A549 (cell line): ENCODE results near the gene OSBPL6. TPM values are rescaled to one million over a fixed set of nuclear protein-coding genes. Genes with fewer than 3 reads are reported as not detected.

Source experiments
- ATAC-seq, 2 experiments: fragments of 200-7000 bp in 1 of 2; fragments of >200 bp in 1 of 2; cut with Nextera tagmentation in 1 of 2; cut with Tn5 transposase in 1 of 2; 3 replicates each; pipeline versions ENCODE4 v1.8.0 to v1.9.1; 2018 to 2020; ENCODE audit warnings: mild to moderate bottlenecking in 1 of 2, moderate library complexity in 1 of 2
- CTCF ChIA-PET: fragments of 300-600 bp; sonication (Branson Sonifier 250); formaldehyde crosslinking; extraction: SDS; loops from one replicate; lab custom pipeline; 2021; ENCODE audit warnings: antibody characterized with exemption, inconsistent platforms; lab: Yijun Ruan, JAX
- POLR2A ChIA-PET: fragments of 350-600 bp; formaldehyde crosslinking; extraction: SDS; loops from one replicate; lab custom pipeline; 2021; ENCODE audit warnings: antibody characterized with exemption, inconsistent platforms; lab: Yijun Ruan, JAX
- DNase-seq, 2 experiments: peaks; one replicate each; pipeline versions ENCODE4 v3.0.0 to v3.0.0-alpha.2; 2011 to 2016; ENCODE audit warnings: low read depth in 1 of 2, low spot score in 1 of 2
- FAIRE-seq: peaks from 2 replicates; lab custom pipeline; 2011; peaks lifted over from hg19 to GRCh38; lab: Jason Lieb, UNC
- H3K27ac ChIP-seq, 2 experiments: fragments of >200 bp; sonication (Bioruptor Twin); formaldehyde crosslinking; 3 replicates each; pipeline ENCODE4 v1.5.1; 2016 to 2017
- H3K4me1 ChIP-seq: fragments of >200 bp; sonication (Bioruptor Twin); formaldehyde crosslinking; 3 replicates; pipeline ENCODE4 v1.6.1; 2016
- H3K4me2 ChIP-seq: fragments of >200 bp; sonication (Bioruptor Twin); formaldehyde crosslinking; 3 replicates; pipeline ENCODE4 v1.6.1; 2016
- H3K4me3 ChIP-seq: fragments of >200 bp; sonication (Bioruptor Twin); formaldehyde crosslinking; 3 replicates; pipeline ENCODE4 v1.5.1; 2016
- H3K9me3 ChIP-seq: fragments of >200 bp; sonication (Bioruptor Twin); formaldehyde crosslinking; 3 replicates; pipeline ENCODE4 v1.6.1; 2016
- BHLHE40 ChIP-seq: IDR thresholded peaks from 2 replicates; pipeline ENCODE4 v1.6.1; 2012; ENCODE audit warnings: low read depth, low read length, inconsistent platforms
- CEBPB ChIP-seq, 2 experiments: fragments of >200 bp in 1 of 2; sonication (Bioruptor Twin) in 1 of 2; formaldehyde crosslinking in 1 of 2; IDR thresholded peaks; 2 replicates each; pipeline ENCODE4 v1.6.1; 2012 to 2016
- CHD2 ChIP-seq: fragments of 150-350 bp; IDR thresholded peaks from 2 replicates; pipeline ENCODE4 v1.6.1; 2014; ENCODE audit warnings: low read length; ENCODE audit not compliant: partially characterized antibody
- CHD4 ChIP-seq: fragments of 200-600 bp; sonication (generic); IDR thresholded peaks from 2 replicates; pipeline ENCODE4 v1.6.1; 2016; ENCODE audit warnings: antibody characterized with exemption, mild to moderate bottlenecking, borderline replicate concordance
- CTCF ChIP-seq: fragments of >200 bp; sonication (Bioruptor Twin); formaldehyde crosslinking; IDR thresholded peaks from 3 replicates; pipeline ENCODE4 v1.5.1; 2016
- E2F6 ChIP-seq: IDR thresholded peaks from 2 replicates; pipeline ENCODE4 v1.6.1; 2012; ENCODE audit warnings: low read depth, borderline replicate concordance
- EHMT2 ChIP-seq: fragments of 200-600 bp; sonication (generic); IDR thresholded peaks from 2 replicates; pipeline ENCODE4 v1.6.1; 2016; ENCODE audit warnings: antibody characterized with exemption, low read depth, mild to moderate bottlenecking, moderate library complexity
- ELK1 ChIP-seq: fragments of 150-350 bp; IDR thresholded peaks from 2 replicates; pipeline ENCODE4 v1.6.1; 2014; ENCODE audit warnings: low read depth, mild to moderate bottlenecking, low read length
- ESRRA ChIP-seq: fragments of 150-350 bp; IDR thresholded peaks from 2 replicates; pipeline ENCODE4 v1.6.1; 2014; ENCODE audit warnings: mild to moderate bottlenecking, low read length, borderline replicate concordance
- HDAC2 ChIP-seq: fragments of 200-600 bp; sonication (generic); IDR thresholded peaks from 2 replicates; pipeline ENCODE4 v1.6.1; 2016
- HES2 ChIP-seq: fragments of >200 bp; sonication (Bioruptor Twin); formaldehyde crosslinking; IDR thresholded peaks from 2 replicates; pipeline ENCODE4 v1.6.1; 2016
- HMGXB4 ChIP-seq: fragments of 250-450 bp; sonication (Bioruptor Pico); IDR thresholded peaks from 2 replicates; pipeline ENCODE4 v1.5.0; 2021; ENCODE audit warnings: mild to moderate bottlenecking, moderate library complexity, borderline replicate concordance
- KDM1A ChIP-seq: fragments of 200-600 bp; sonication (generic); IDR thresholded peaks from 2 replicates; pipeline ENCODE4 v1.6.1; 2016; ENCODE audit warnings: low read depth, mild to moderate bottlenecking
- MAFK ChIP-seq: fragments of 450-650 bp; IDR thresholded peaks from 2 replicates; pipeline ENCODE4 v1.6.1; 2014; ENCODE audit not compliant: partially characterized antibody
- MAX ChIP-seq: IDR thresholded peaks from 2 replicates; pipeline ENCODE4 v1.6.1; 2012
- NFE2L2 ChIP-seq: fragments of 150-350 bp; conservative IDR thresholded peaks from 2 replicates; pipeline ENCODE4 v1.6.1; 2014; ENCODE audit warnings: low read length
- NPAS2 ChIP-seq: fragments of 250-450 bp; sonication (Bioruptor Pico); IDR thresholded peaks from 2 replicates; pipeline ENCODE4 v1.8.0; 2022; ENCODE audit warnings: mild to moderate bottlenecking, moderate library complexity, borderline replicate concordance
- NR3C1 ChIP-seq: fragments of >200 bp; sonication (Bioruptor Twin); formaldehyde crosslinking; IDR thresholded peaks from 3 replicates; pipeline ENCODE4 v1.6.1; 2017
- PBX3 ChIP-seq: IDR thresholded peaks from 2 replicates; pipeline ENCODE4 v1.6.1; 2012
- POLR2A ChIP-seq: IDR thresholded peaks from 2 replicates; pipeline ENCODE4 v1.6.1; 2012; ENCODE audit warnings: mild to moderate bottlenecking, low read length
- POLR2AphosphoS2 ChIP-seq: conservative IDR thresholded peaks from 2 replicates; pipeline ENCODE4 v1.6.1; 2012; ENCODE audit warnings: low read length, improper control_type of control experiment, inconsistent platforms
- RAD21 ChIP-seq, 2 experiments: fragments of >200 bp in 1 of 2; sonication (Bioruptor Twin) in 1 of 2; formaldehyde crosslinking in 1 of 2; IDR thresholded peaks in 1 of 2; conservative IDR thresholded peaks in 1 of 2; 2 replicates in 1 of 2; 3 replicates in 1 of 2; pipeline ENCODE4 v1.6.1; 2012 to 2018; ENCODE audit warnings: inconsistent platforms in 1 of 2
- SMC3 ChIP-seq: fragments of >200 bp; sonication (Bioruptor Twin); formaldehyde crosslinking; IDR thresholded peaks from 3 replicates; pipeline ENCODE4 v1.6.1; 2018; ENCODE audit warnings: inconsistent platforms
- SREBF2 ChIP-seq: fragments of 450-650 bp; IDR thresholded peaks from 2 replicates; pipeline ENCODE4 v1.6.1; 2014; ENCODE audit warnings: mild to moderate bottlenecking, moderate library complexity
- ZNF302 ChIP-seq: fragments of 250-450 bp; sonication (Bioruptor Pico); IDR thresholded peaks from 2 replicates; pipeline ENCODE4 v1.9.0; 2021; ENCODE audit warnings: inconsistent platforms, mild to moderate bottlenecking, moderate library complexity
- ZSCAN20 ChIP-seq: fragments of 250-450 bp; sonication (Bioruptor Pico); IDR thresholded peaks from 2 replicates; pipeline ENCODE4 v1.8.0; 2022; ENCODE audit warnings: mild to moderate bottlenecking, moderate library complexity
- WGBS: methylation state at CpG from one replicate; pipeline ENCODE4 v1.1.6; 2017; ENCODE audit errors: missing lambda C conversion rate; 5-methylcytosine and 5-hydroxymethylcytosine counted together
- polyA plus RNA-seq, 4 experiments: library from polyadenylated mRNA; depleted of rRNA in 3 of 4; stranded (reverse); fragments of >200 nt; fragmentation: RNase III in 1 of 4; extraction: RNeasy Plus Mini Kit Qiagen cat#74134 plus additional on column Dnase treatment in 1 of 4; gene quantifications; 2 replicates in 3 of 4; 3 replicates in 1 of 4; pipeline ENCODE4 v1.2.3, GENCODE V29; 2011 to 2017

The OSBPL6 gene
- polyA plus RNA-seq, 2 of the 4 experiments (the other 2 are of a cell fraction): 2.9 to 8.2 TPM

GRCh38 chr2:178205853-178206521, 11.7 kb downstream of the OSBPL6 start:
- Histone ChIP-seq H3K27ac (no peak overlapping the region), H3K4me2 (no peak overlapping the region), H3K4me3 (no peak overlapping the region), H3K4me1 (no peaks in the 10 kb centered on the region), H3K9me3 (no peaks in the 10 kb centered on the region)
- CTCF ChIA-PET: interaction anchor here (1.5 to 1.6 kb wide), 2 partner anchors 9 to 11 kb away, joined by 4 to 5 read pairs; no protein-coding TSS in a partner anchor
- no peak for DNase-seq
- POLR2A ChIA-PET: no interaction called here
- FAIRE-seq: no peak
- TF ChIP-seq ESRRA (no peak), NPAS2 (CRISPR knock-in tag) (no peak), ZSCAN20 (CRISPR knock-in tag) (no peak), CHD2 (no peak), CHD4 (no peak), EHMT2 (no peak), BHLHE40 (no peak), ZNF302 (CRISPR knock-in tag) (no peak), RAD21 (conservative IDR thresholded peaks at IDR 0.05 in 1 of 2, IDR thresholded peaks at IDR 0.05 in 1 of 2) (no peak), HMGXB4 (CRISPR knock-in tag) (no peak), CEBPB (IDR thresholded peaks at IDR 0.05) (no peak), PBX3 (no peak), ELK1 (no peak), CTCF (no peak), POLR2A (no peak), POLR2AphosphoS2 (no peak), E2F6 (no peak), NFE2L2 (no peak), HDAC2 (no peak)
- 0 out of 6 replicates have a peak, but pooled peaks of 1 of the 2 experiments have one; percentile 23 for ATAC-seq
- 58% methylated on average over 3 of the region's 3 CpGs for WGBS

GRCh38 chr2:178208336-178208735, 14.0 kb downstream of the OSBPL6 start:
- no peak for FAIRE-seq
- H3K4me3 ChIP-seq: no peak overlapping the region
- ChIA-PET POLR2A (no interaction called here), CTCF (interaction anchor here (0.7 to 1.5 kb wide), 3 partner anchors 9 to 515 kb away, joined by 3 to 6 read pairs (median 3); no protein-coding TSS in a partner anchor)
- H3K9me3 ChIP-seq: no peaks in the 10 kb centered on the region
- ATAC-seq: no peak
- no peak overlapping the region for H3K4me2 ChIP-seq
- H3K27ac ChIP-seq: no peak overlapping the region
- WGBS: 89% methylated on average over 1 of the region's 1 CpG
- no peak for DNase-seq
- no peaks in the 10 kb centered on the region for H3K4me1 ChIP-seq
- TF ChIP-seq MAX (no peak), SMC3 (no peak), HES2 (no peak), MAFK (no peak), ESRRA (no peak), KDM1A (no peak), NR3C1 (no peak), CEBPB (IDR thresholded peaks at IDR 0.05) (no peak), SREBF2 (no peak)
